Mononuclear cell (primary cell): ENCODE data around the gene IRS2. TPM values are rescaled to one million over a fixed set of nuclear protein-coding genes. Genes with fewer than 3 reads are reported as not detected.

Experiments used
- H3K27me3 ChIP-seq: 2 replicates; pipeline ENCODE4 v1.6.0; 2011; ENCODE audit warnings: low read length, control low read depth; ENCODE audit not compliant: insufficient read depth
- H3K4me1 ChIP-seq: 2 replicates; pipeline ENCODE4 v1.5.1; 2011; ENCODE audit warnings: mild to moderate bottlenecking, low read length, control low read depth; ENCODE audit not compliant: insufficient read depth
- H3K4me3 ChIP-seq: 2 replicates; pipeline ENCODE4 v1.5.1; 2011; ENCODE audit warnings: mild to moderate bottlenecking, low read length, moderate library complexity
- H3K9me3 ChIP-seq: 2 replicates; pipeline ENCODE4 v1.5.1; 2011; ENCODE audit warnings: low read depth, mild to moderate bottlenecking, control low read depth, low read length
- total RNA-seq: library from RNA; depleted of rRNA; stranded (reverse); fragments of >200 nt; gene quantifications from one replicate; pipeline ENCODE4 v1.2.3, GENCODE V29; 2012

Gene IRS2
- total RNA-seq, 1 donor, result 48.1 TPM

DNA sequence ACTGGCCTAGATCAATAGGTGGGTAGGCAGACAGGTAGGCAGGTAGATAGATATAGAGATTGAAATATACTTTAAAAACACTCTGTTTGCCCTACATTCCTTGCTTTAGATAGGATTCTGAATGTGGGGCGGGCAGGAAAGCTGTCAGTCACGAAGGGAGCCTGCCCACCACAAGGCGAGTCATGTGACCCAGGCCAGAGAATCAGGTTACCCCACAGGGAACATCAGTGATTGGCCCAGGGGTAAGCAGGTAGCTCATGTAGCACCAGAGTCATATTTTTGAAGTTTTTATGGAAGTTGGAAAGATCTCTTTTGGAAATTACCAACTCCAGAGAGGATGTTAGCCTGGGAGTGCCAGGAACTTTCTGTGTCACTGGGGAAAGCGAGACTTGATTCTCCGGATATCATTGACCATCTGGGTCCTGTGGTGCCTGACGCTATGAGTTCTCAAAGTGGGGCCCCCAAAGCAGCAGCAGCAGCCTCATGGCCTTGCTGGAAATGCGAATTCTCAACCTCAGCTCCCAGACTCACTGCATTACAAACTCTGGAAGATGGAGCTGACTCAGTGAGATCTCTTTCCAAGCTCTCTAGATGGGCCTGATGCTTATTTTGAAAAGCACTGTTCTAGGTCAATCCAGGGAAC lies 60.3 kb downstream of the IRS2 start:
- H3K9me3 ChIP-seq, result no peaks in the 10 kb centered on the region
- H3K27me3 ChIP-seq, result no peaks in the 10 kb centered on the region
- H3K4me1 ChIP-seq, result peaks cover 7% of the 10 kb centered on the region
- no peak overlapping the region for H3K4me3 ChIP-seq

DNA sequence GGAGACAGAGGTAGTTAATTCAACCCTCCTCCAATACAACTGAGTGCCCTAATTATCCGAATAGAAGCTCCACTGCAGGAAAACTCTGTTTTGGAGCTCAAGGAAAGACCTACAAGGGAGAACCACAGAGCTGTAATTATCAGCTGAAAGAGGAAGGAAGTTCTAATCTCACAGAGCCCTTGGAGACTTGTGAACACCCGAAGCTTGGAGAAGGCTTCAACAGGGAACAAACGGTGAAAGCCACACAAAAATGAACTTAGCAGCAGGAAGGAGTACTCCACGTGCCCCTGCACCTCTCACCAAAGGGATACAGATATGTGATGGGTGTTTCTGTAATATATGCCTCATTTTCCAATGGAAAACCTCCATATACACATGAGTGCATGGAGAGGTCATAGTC lies 61.1 kb downstream of the IRS2 start:
- Histone ChIP-seq H3K27me3 (no peaks in the 10 kb centered on the region), H3K4me3 (no peak overlapping the region), H3K4me1 (peaks cover 7% of the 10 kb centered on the region), H3K9me3 (no peaks in the 10 kb centered on the region)

DNA sequence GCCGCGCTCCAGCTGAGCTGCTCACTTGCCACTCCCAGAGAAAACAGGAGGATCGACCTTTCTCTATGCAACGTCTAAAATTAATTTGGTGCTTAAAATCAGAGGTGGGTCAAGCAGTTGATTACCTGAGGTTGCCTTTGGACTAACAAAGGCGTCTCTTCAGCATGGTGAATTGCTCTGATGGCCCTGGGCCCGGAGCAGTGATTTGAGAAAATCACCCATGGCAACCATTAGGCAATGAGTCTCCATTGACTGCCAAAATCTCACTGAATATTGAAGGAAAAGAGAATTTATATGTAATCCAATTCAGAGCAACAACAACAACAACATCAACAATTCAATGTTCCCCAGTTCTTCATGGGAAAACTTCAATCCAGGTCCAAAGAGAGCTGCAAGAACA lies 61.8 kb downstream of the IRS2 start:
- Histone ChIP-seq H3K4me3 (no peak overlapping the region), H3K27me3 (no peaks in the 10 kb centered on the region), H3K4me1 (peaks cover 7% of the 10 kb centered on the region), H3K9me3 (no peaks in the 10 kb centered on the region)

DNA sequence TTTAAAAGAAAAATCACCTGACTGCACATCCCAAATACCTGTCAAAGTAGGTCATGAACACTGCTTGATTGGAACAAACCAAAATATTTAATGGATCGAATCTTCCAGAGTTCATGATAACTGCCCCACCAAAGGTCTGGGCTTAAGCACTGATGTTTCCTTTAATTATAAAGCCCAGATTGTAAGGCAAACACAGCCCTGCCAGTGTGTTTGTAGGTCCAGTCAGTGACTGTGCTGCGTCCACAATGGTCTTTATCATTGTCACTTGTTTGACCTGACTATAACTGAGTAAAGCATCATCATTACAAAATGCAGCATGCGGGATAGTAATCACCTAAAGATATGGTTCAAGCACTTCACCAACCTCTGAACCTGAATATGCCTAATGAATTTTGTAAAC lies 63.3 kb downstream of the IRS2 start:
- Histone ChIP-seq H3K4me3 (no peak overlapping the region), H3K27me3 (no peaks in the 10 kb centered on the region), H3K4me1 (peaks cover 7% of the 10 kb centered on the region), H3K9me3 (no peaks in the 10 kb centered on the region)

DNA sequence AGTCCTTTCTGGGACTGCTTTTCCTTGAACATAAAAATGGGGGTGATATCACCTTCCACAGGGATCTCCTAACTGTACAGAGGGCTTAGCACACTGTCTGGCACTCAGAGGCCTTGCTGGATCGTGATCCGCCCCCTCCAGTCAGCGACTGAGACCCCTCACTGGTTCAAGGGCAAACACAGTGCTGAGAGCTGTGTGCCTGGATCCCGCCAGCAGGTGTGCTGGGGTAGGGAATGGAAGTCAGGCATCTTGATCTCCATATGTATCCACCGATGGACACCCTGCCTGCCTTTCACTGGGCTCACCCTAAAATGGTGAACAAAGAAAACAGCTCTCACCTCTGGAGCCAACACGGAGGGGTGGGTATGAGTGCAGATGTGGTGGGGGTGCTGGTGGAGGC lies 64.3 kb downstream of the IRS2 start:
- Histone ChIP-seq H3K9me3 (no peaks in the 10 kb centered on the region), H3K4me1 (peaks cover 7% of the 10 kb centered on the region), H3K4me3 (no peak overlapping the region), H3K27me3 (no peaks in the 10 kb centered on the region)

DNA sequence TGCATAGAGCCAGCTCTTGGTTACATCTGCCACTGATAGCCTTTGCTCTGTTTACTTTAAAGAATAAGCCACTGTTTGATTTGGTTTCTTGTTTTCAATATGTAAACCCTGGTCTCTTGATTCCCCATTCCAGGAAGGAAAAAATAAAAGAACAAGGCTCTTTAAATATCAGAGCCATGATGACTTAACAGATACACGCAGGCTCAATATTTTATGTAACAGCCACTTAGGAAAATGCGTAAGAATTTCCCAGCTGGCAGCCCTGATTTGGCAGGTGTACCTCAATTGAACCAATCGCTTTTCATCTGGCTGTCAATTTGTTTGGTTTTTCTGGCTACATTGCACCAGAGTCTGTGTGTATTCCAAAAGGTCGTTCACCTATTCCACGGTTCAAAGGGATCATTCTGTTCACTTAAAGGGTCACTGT lies 65.6 kb downstream of the IRS2 start:
- no peaks in the 10 kb centered on the region for H3K27me3 ChIP-seq

DNA sequence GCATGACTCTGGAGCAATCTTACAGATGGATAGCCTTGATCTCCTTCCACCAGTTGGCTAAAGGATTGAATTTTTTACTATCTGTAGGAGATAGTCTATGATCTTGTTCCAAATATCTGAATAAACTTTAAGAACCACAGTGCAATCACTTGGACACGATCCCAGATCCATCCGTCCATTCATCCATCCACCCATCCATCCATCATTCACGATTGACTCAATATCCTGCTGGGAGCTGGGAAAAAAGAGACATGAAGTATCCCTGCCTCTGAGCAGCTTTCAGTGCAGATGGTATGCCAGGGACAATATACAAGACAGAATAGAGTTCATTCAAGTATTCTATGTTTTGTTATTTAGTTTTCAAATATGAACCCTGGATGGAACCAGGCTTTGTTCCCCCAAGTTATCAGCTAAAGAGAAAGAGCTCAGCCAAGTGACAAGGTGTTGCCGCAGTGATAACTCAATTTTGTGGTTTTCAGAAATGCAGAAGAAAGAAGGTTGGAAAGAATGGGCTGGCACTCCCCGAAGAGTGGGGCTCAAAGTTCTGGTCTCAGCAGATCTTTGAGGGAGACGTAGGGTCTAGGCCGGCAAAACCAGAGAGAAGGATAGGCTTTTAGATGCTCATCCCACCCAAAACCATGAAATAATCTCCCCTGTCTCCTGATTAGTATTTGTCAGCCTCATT lies 66.3 kb downstream of the IRS2 start:
- H3K27me3 ChIP-seq, result no peaks in the 10 kb centered on the region
- H3K9me3 ChIP-seq, result no peaks in the 10 kb centered on the region
- H3K4me3 ChIP-seq, result no peak overlapping the region
- H3K4me1 ChIP-seq, result peaks cover 10% of the 10 kb centered on the region

More for the DNA sequence above, 65.6 kb downstream of the IRS2 start:
- H3K4me1 ChIP-seq, result peaks cover 14% of the 10 kb centered on the region
- H3K9me3 ChIP-seq, result no peaks in the 10 kb centered on the region
- no peak overlapping the region for H3K4me3 ChIP-seq

DNA sequence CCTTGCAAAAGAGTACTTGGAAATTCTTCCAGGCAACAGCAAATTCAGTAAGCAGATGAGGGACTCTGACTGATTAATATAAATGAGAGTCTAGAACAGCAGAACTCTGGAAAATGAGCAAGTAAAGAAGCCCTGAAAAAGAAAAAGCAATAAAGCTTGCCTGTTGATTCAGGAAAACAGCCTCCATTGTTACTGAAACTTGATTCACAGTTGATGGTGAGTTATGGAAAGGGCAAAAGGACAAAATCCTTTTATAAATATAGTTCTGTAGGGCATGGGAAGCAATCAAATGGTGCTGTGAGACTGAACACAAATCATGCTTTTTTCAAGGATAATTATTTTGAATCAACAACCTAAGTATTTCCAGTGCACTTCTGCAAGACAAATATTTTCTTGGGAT lies 67.7 kb downstream of the IRS2 start:
- peaks cover 9% of the 10 kb centered on the region for H3K4me1 ChIP-seq
- no peak overlapping the region for H3K4me3 ChIP-seq
- no peaks in the 10 kb centered on the region for H3K27me3 ChIP-seq
- H3K9me3 ChIP-seq, result no peaks in the 10 kb centered on the region

DNA sequence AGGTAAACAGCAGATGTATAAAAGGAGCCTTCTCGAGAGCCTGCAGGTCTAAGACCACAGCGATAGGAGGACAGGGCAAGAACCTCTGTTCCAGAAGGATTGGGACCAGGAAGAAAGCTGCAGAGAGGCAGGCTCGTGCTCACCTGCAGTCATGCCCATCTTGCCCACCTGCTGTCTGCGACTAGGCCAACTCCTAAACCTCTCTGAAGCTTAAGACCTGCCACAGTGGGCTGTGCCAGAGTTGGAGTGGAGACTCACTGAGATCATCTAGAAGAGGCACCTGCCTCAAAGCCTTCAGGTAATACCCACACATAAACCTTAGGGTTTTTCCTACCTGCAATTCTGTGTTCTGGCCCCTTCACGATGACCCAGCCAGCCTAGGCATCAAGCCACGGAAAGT lies 68.7 kb downstream of the IRS2 start:
- Histone ChIP-seq H3K9me3 (no peaks in the 10 kb centered on the region), H3K4me1 (peaks cover 9% of the 10 kb centered on the region), H3K27me3 (no peaks in the 10 kb centered on the region), H3K4me3 (no peak overlapping the region)

DNA sequence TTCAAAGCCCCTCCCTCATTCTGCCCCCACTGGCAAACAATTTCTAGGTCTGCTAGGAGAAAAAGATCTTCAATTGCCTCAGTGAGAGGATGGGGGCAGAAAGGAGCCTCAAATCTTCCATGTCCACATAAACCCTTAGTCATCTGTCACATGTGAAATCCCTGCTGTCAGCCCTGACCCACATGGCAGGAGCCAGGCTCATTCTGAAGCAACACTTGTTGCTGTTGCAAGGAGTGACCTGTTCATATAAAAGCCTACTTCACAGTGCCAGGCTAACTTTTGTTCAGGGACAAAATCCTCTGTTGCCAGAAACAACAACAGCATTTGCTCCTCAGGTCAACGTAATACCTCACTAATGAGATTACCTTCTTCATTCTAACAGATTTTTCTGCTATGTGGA lies 70.5 kb downstream of the IRS2 start:
- no peaks in the 10 kb centered on the region for H3K9me3 ChIP-seq
- H3K4me3 ChIP-seq, result no peak overlapping the region
- H3K4me1 ChIP-seq, result peaks cover 9% of the 10 kb centered on the region
- no peaks in the 10 kb centered on the region for H3K27me3 ChIP-seq

DNA sequence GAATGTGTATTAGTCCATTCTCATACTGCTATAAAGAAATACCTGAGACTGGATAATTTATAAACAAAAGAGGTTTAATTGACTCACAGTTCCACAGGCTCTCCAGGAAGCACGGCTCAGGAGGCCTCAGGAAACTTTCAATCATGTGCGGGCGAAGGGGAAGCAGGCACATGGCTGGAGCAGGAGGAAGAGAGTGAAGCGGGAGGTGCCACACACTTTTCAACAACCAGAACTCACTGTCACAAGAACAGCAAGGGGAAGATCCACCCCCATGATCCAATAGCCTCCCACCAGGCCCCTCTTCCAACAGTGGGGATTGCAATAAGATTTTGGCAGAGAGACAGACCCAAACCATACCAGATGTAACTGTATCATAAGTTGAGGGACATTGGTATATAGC lies 72.7 kb downstream of the IRS2 start:
- H3K27me3 ChIP-seq, result no peaks in the 10 kb centered on the region
- no peak overlapping the region for H3K4me3 ChIP-seq
- H3K4me1 ChIP-seq, result peaks cover 9% of the 10 kb centered on the region
- H3K9me3 ChIP-seq, result no peaks in the 10 kb centered on the region

DNA sequence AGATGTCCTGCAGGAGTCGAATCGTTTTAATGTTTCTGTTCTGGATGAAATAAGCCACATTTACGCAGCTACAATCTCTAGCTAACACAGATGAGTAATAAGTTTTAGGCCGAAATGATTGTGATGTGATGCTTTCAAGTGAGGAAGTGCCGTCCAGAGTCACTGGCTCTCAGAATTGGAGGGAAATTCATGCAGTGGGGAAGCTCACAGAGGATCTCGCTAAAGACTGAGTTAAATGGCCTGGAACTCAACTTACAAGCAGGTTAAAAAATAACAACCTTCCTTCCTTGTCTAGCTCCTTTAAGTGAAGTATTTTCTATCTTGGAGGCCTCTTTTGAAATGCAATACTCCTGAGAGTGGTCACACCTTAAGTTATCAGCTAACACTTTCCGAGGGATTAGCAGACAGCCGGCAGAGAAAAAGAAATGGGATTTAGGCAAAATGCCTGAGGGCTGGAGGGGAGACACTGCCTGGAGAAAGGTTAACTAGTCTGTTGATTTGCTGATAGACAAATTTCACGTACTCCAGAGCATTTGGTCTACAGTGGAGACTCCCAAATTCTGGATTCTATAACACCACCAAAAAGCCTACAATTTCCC lies 74.2 kb downstream of the IRS2 start:
- Histone ChIP-seq H3K4me1 (peaks cover 9% of the 10 kb centered on the region), H3K4me3 (no peak overlapping the region), H3K9me3 (no peaks in the 10 kb centered on the region), H3K27me3 (no peaks in the 10 kb centered on the region)

DNA sequence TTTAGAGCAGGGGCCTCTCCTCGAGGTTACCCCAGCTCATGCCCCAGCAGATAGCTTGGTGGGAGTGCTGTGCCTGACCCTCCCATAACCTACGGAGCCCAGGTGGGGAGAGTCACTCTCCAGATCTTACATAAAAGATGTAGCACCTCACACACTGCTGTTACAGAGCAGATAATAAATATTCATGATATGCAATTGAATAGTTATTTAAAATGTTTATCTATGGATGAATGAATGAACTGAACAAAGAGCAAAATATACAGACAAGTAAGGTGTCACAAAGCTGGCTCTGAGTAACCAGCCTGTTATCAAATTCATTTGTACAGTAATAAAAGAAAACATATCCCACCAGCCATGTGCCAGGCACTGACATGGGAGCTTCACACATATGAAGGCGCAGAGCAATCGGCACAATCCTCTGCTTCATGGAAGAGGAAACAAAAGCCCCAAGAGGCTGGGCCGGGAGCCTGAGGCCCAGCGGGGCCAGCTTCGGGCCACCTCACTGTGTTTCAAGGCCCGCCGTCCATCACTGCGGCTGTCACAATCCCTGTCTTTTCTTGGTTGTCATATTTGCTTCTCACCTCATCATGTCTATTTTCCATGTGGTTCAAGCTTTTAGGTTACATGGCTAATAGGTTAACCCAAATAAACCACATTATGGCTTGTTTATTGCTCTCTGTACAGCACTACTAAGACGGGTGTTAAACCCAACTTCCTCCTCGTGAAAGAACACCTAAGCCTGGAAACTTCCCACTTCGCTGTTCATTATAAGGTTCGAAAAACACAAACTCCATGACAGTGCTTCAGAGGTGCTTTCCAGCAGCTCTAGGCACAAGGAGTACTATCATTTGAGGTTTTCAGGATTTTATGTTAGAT lies 78.4 kb downstream of the IRS2 start:
- Histone ChIP-seq H3K4me1 (peaks cover 25% of the 10 kb centered on the region), H3K9me3 (no peaks in the 10 kb centered on the region), H3K27me3 (no peaks in the 10 kb centered on the region), H3K4me3 (no peak overlapping the region)

DNA sequence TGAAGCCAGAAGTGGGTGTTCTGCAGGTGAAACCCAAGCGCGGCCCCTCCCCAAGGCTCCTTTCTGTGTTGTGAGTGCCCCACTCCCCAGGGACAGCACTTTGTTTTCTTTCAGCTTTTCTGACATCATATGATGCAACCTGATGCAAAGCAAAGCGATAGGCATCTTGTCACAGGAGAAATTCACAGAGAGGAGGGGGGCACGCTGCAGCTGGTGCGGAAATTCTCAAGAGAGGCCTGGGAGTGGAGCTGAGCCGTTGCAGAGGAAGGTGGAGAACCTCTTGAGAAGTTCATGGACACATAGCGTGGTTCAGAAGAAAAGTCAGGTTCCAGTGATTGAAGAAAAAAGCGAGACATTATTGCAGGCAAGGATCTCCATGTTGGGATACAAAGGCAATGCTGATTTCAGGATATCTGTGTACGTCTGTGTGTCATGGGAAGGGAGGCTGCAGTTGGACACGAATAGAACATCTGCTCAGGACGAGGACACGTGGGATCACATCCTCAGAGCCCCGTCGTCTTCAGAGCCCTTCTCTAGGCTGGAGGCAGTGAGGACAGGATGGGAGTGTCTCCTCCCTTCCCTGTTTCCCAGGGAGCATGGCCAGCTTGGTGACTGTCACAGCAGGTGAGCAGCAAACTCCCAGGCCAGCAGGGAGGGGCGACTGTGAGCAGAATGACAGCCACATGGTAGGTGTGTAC lies 79.2 kb downstream of the IRS2 start:
- no peaks in the 10 kb centered on the region for H3K27me3 ChIP-seq
- no peak overlapping the region for H3K4me3 ChIP-seq
- peaks cover 25% of the 10 kb centered on the region for H3K4me1 ChIP-seq
- H3K9me3 ChIP-seq, result no peaks in the 10 kb centered on the region
